Measurements from ENCODE around the gene CYTH4. TPM values are rescaled to one million over a fixed set of nuclear protein-coding genes. Genes with fewer than 3 reads are reported as not detected.

CYTH4 gene
- total and polyA plus RNA-seq, 5 donors: 2.6 to 7.0 (median 5.5) TPM

GRCh38 chr22:37274380-37274862 lies 7.9 kb upstream of the CYTH4 start:
- ATAC-seq (peak; percentile 59 to 72), DNase-seq (peak; percentile 54 to 82 (median 81))
- H3K4me1 ChIP-seq (ENCODE audit: control insufficient read depth, insufficient read depth, low read length): no peaks in the 10 kb centered on the region
- intact Hi-C loops (cut with DNase I): no loop called here
- no peak overlapping the region for H3K4me3 ChIP-seq (ENCODE audit: low read length)
- H3K9me3 ChIP-seq (ENCODE audit: control insufficient read depth, low read length): no peaks in the 10 kb centered on the region
- no peak overlapping the region for H3K27ac ChIP-seq (ENCODE audit: low read length)
- no peaks in the 10 kb centered on the region for H3K27me3 ChIP-seq (ENCODE audit: control insufficient read depth, insufficient read depth)
- WGBS: 62% methylated on average over 12 of the region's 12 CpGs

- 87% methylated on average over 11 of the region's 11 CpGs for WGBS
- no peaks in the 10 kb centered on the region for H3K27me3 ChIP-seq (ENCODE audit: control insufficient read depth, insufficient read depth)
- peak in 1 of 3 donors; percentile 7 for DNase-seq
- ATAC-seq: no peak
- H3K4me3 ChIP-seq (ENCODE audit: low read length): no peak overlapping the region
- H3K9me3 ChIP-seq (ENCODE audit: control insufficient read depth, low read length): no peaks in the 10 kb centered on the region
- no peak overlapping the region for H3K27ac ChIP-seq (ENCODE audit: low read length)
- no peaks in the 10 kb centered on the region for H3K4me1 ChIP-seq (ENCODE audit: control insufficient read depth, insufficient read depth, low read length)
- intact Hi-C loops (cut with DNase I): no loop called here
These were observed 7.2 kb upstream of the CYTH4 start for GRCh38 chr22:37275134-37275533.

GRCh38 chr22:37275622-37276021 lies 6.7 kb upstream of the CYTH4 start:
- 79% methylated on average over 5 of the region's 5 CpGs for WGBS
- Histone ChIP-seq H3K27ac (ENCODE audit: low read length) (no peak overlapping the region), H3K9me3 (ENCODE audit: control insufficient read depth, low read length) (no peaks in the 10 kb centered on the region), H3K4me1 (ENCODE audit: control insufficient read depth, insufficient read depth, low read length) (no peaks in the 10 kb centered on the region), H3K27me3 (ENCODE audit: control insufficient read depth, insufficient read depth) (no peaks in the 10 kb centered on the region), H3K4me3 (ENCODE audit: low read length) (no peak overlapping the region)
- ATAC-seq (no peak), DNase-seq (peak in 1 of 3 donors; percentile 3)
- intact Hi-C loops (cut with DNase I): no loop called here

- no peaks in the 10 kb centered on the region for H3K9me3 ChIP-seq (ENCODE audit: control insufficient read depth, low read length)
- WGBS: 70% methylated on average over 2 of the region's 2 CpGs
- H3K4me1 ChIP-seq (ENCODE audit: control insufficient read depth, insufficient read depth, low read length): no peaks in the 10 kb centered on the region
- no peaks in the 10 kb centered on the region for H3K27me3 ChIP-seq (ENCODE audit: control insufficient read depth, insufficient read depth)
- no peak for ATAC-seq
- H3K27ac ChIP-seq (ENCODE audit: low read length): no peak overlapping the region
- no peak overlapping the region for H3K4me3 ChIP-seq (ENCODE audit: low read length)
- intact Hi-C loops (cut with DNase I): no loop called here
- peak in 2 of 3 donors; percentile 26 to 38 for DNase-seq
These were observed 5.5 kb upstream of the CYTH4 start for GRCh38 chr22:37276776-37277175.

GRCh38 chr22:37277384-37277783 lies 4.9 kb upstream of the CYTH4 start:
- no peak overlapping the region for H3K27ac ChIP-seq (ENCODE audit: low read length)
- H3K4me1 ChIP-seq (ENCODE audit: control insufficient read depth, insufficient read depth, low read length): no peaks in the 10 kb centered on the region
- no peaks in the 10 kb centered on the region for H3K27me3 ChIP-seq (ENCODE audit: control insufficient read depth, insufficient read depth)
- WGBS: 86% methylated on average over 11 of the region's 11 CpGs
- no peak for DNase-seq
- ATAC-seq: no peak
- H3K9me3 ChIP-seq (ENCODE audit: control insufficient read depth, low read length): no peaks in the 10 kb centered on the region
- H3K4me3 ChIP-seq (ENCODE audit: low read length): no peak overlapping the region
- intact Hi-C loops (cut with DNase I): no loop called here

GRCh38 chr22:37278261-37278660 lies 4.0 kb upstream of the CYTH4 start:
- no peaks in the 10 kb centered on the region for H3K9me3 ChIP-seq (ENCODE audit: control insufficient read depth, low read length)
- H3K27me3 ChIP-seq (ENCODE audit: control insufficient read depth, insufficient read depth): no peaks in the 10 kb centered on the region
- H3K4me3 ChIP-seq (ENCODE audit: low read length): no peak overlapping the region
- H3K4me1 ChIP-seq (ENCODE audit: control insufficient read depth, insufficient read depth, low read length): no peaks in the 10 kb centered on the region
- DNase-seq (no peak), ATAC-seq (no peak)
- H3K27ac ChIP-seq (ENCODE audit: low read length): no peak overlapping the region
- intact Hi-C loops (cut with DNase I): no loop called here
- 59% methylated on average over 5 of the region's 5 CpGs for WGBS

GRCh38 chr22:37279331-37280181 lies 2.8 kb upstream of the CYTH4 start:
- H3K27me3 ChIP-seq (ENCODE audit: control insufficient read depth, insufficient read depth): no peaks in the 10 kb centered on the region
- WGBS: 71% methylated on average over 17 of the region's 17 CpGs
- peaks cover 2% of the 10 kb centered on the region for H3K4me1 ChIP-seq (ENCODE audit: control insufficient read depth, insufficient read depth, low read length)
- H3K9me3 ChIP-seq (ENCODE audit: control insufficient read depth, low read length): no peaks in the 10 kb centered on the region
- DNase-seq (peak in 1 of 3 donors; percentile 12), ATAC-seq (no peak)
- intact Hi-C loops (cut with DNase I): no loop called here
- no peak overlapping the region for H3K4me3 ChIP-seq (ENCODE audit: low read length)
- no peak overlapping the region for H3K27ac ChIP-seq (ENCODE audit: low read length)

GRCh38 chr22:37280718-37281117 lies 1.6 kb upstream of the CYTH4 start:
- intact Hi-C loops (cut with DNase I): no loop called here
- Histone ChIP-seq H3K4me3 (ENCODE audit: low read length) (no peak overlapping the region), H3K4me1 (ENCODE audit: control insufficient read depth, insufficient read depth, low read length) (peaks cover 3% of the 10 kb centered on the region), H3K27ac (ENCODE audit: low read length) (no peak overlapping the region), H3K9me3 (ENCODE audit: control insufficient read depth, low read length) (no peaks in the 10 kb centered on the region), H3K27me3 (ENCODE audit: control insufficient read depth, insufficient read depth) (no peaks in the 10 kb centered on the region)
- DNase-seq (peak in 1 of 3 donors; percentile 7), ATAC-seq (no peak)
- WGBS: 96% methylated on average over 5 of the region's 5 CpGs

- H3K27ac ChIP-seq (ENCODE audit: low read length): no peak overlapping the region
- DNase-seq (no peak), ATAC-seq (no peak)
- no peak overlapping the region for H3K4me3 ChIP-seq (ENCODE audit: low read length)
- intact Hi-C loops (cut with DNase I): no loop called here
- peaks cover 3% of the 10 kb centered on the region for H3K4me1 ChIP-seq (ENCODE audit: control insufficient read depth, insufficient read depth, low read length)
- H3K9me3 ChIP-seq (ENCODE audit: control insufficient read depth, low read length): no peaks in the 10 kb centered on the region
- 84% methylated on average over 7 of the region's 7 CpGs for WGBS
- no peaks in the 10 kb centered on the region for H3K27me3 ChIP-seq (ENCODE audit: control insufficient read depth, insufficient read depth)
These were observed 1.1 kb upstream of the CYTH4 start for GRCh38 chr22:37281195-37281594.

GRCh38 chr22:37281646-37282384 lies 493 bp upstream of the CYTH4 start:
- Histone ChIP-seq H3K4me3 (ENCODE audit: low read length) (no peak overlapping the region), H3K27ac (ENCODE audit: low read length) (no peak overlapping the region), H3K4me1 (ENCODE audit: control insufficient read depth, insufficient read depth, low read length) (peaks cover 3% of the 10 kb centered on the region), H3K9me3 (ENCODE audit: control insufficient read depth, low read length) (no peaks in the 10 kb centered on the region), H3K27me3 (ENCODE audit: control insufficient read depth, insufficient read depth) (no peaks in the 10 kb centered on the region)
- ATAC-seq: no peak
- WGBS: 79% methylated on average over 12 of the region's 12 CpGs
- no peak for DNase-seq
- intact Hi-C loops (cut with DNase I): no loop called here

- DNase-seq: peak in 1 of 3 donors; percentile 77
- Histone ChIP-seq H3K27me3 (ENCODE audit: control insufficient read depth, insufficient read depth) (no peaks in the 10 kb centered on the region), H3K27ac (ENCODE audit: low read length) (no peak overlapping the region), H3K4me1 (ENCODE audit: control insufficient read depth, insufficient read depth, low read length) (peaks cover 3% of the 10 kb centered on the region), H3K4me3 (ENCODE audit: low read length) (no peak overlapping the region), H3K9me3 (ENCODE audit: control insufficient read depth, low read length) (no peaks in the 10 kb centered on the region)
- intact Hi-C loops (cut with DNase I): no loop called here
- WGBS: 54% methylated on average over 8 of the region's 8 CpGs
- ATAC-seq: no peak
These were observed 1.2 kb downstream of the CYTH4 start for GRCh38 chr22:37283393-37283937.

All from right cardiac atrium (tissue), 5 donors.